ENCODE results near the gene ZNF469. TPM values are rescaled to one million over a fixed set of nuclear protein-coding genes. Genes with fewer than 3 reads are reported as not detected.

The ZNF469 gene
- total RNA-seq, 1 experiment from 2014 or later: 3.2 TPM

DNA sequence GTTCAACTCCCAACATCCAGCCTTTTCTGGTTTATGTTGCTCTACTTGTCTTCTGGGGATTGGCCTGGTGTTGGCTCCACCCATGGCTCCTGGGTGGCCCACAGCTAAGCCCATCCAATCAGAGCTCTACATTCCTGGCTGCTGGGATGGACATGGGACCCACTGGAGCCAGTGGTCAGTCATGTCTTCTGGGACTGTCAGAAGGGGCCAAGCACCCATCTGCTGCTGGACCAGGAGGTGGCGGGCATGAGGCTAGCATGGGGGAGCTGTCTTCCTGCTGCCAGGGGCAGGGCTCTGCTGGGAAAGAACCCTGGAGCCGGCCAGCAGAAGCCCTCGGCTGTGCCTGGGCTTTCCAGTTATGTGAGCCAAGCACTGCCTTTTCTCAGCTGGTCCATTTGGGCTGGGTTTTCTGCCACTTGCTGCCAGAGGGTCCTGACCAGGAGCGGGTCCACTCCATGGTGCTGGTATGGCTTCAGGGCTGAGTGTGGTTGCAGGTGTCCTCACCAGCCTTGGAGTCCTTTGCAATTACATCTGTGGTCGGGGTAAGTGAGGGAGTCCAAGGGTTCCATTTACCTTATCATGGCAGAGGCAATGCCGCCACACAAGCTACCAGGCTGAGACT is 17.4 kb upstream of the ZNF469 start:
- DNase-seq (ENCODE audit: low spot score) (no peak), ATAC-seq (peak; percentile 39; the same call in 1 of the 2 replicates)
- H3K9me3 Mint-ChIP-seq: peaks cover 34% of the 10 kb centered on the region
- TF ChIP-seq, protein P1, sequence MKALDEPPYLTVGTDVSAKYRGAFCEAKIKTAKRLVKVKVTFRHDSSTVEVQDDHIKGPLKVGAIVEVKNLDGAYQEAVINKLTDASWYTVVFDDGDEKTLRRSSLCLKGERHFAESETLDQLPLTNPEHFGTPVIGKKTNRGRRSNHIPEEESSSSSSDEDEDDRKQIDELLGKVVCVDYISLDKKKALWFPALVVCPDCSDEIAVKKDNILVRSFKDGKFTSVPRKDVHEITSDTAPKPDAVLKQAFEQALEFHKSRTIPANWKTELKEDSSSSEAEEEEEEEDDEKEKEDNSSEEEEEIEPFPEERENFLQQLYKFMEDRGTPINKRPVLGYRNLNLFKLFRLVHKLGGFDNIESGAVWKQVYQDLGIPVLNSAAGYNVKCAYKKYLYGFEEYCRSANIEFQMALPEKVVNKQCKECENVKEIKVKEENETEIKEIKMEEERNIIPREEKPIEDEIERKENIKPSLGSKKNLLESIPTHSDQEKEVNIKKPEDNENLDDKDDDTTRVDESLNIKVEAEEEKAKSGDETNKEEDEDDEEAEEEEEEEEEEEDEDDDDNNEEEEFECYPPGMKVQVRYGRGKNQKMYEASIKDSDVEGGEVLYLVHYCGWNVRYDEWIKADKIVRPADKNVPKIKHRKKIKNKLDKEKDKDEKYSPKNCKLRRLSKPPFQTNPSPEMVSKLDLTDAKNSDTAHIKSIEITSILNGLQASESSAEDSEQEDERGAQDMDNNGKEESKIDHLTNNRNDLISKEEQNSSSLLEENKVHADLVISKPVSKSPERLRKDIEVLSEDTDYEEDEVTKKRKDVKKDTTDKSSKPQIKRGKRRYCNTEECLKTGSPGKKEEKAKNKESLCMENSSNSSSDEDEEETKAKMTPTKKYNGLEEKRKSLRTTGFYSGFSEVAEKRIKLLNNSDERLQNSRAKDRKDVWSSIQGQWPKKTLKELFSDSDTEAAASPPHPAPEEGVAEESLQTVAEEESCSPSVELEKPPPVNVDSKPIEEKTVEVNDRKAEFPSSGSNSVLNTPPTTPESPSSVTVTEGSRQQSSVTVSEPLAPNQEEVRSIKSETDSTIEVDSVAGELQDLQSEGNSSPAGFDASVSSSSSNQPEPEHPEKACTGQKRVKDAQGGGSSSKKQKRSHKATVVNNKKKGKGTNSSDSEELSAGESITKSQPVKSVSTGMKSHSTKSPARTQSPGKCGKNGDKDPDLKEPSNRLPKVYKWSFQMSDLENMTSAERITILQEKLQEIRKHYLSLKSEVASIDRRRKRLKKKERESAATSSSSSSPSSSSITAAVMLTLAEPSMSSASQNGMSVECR (CRISPR knock-in tag; IDR thresholded peaks at IDR 0.05; ENCODE audit: borderline replicate concordance): no peak
- TF ChIP-seq, protein P2, sequence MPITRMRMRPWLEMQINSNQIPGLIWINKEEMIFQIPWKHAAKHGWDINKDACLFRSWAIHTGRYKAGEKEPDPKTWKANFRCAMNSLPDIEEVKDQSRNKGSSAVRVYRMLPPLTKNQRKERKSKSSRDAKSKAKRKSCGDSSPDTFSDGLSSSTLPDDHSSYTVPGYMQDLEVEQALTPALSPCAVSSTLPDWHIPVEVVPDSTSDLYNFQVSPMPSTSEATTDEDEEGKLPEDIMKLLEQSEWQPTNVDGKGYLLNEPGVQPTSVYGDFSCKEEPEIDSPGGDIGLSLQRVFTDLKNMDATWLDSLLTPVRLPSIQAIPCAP (CRISPR knock-in tag; IDR thresholded peaks at IDR 0.05): no peak
- TF ChIP-seq PRRX2 (CRISPR knock-in tag; IDR thresholded peaks at IDR 0.05) (no peak), GRHL2 (CRISPR knock-in tag; IDR thresholded peaks at IDR 0.05; ENCODE audit: insufficient replicate concordance, severe bottlenecking) (no peak)
- TF ChIP-seq, protein P3, sequence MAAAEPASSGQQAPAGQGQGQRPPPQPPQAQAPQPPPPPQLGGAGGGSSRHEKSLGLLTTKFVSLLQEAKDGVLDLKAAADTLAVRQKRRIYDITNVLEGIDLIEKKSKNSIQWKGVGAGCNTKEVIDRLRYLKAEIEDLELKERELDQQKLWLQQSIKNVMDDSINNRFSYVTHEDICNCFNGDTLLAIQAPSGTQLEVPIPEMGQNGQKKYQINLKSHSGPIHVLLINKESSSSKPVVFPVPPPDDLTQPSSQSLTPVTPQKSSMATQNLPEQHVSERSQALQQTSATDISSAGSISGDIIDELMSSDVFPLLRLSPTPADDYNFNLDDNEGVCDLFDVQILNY (CRISPR knock-in tag; IDR thresholded peaks at IDR 0.05): no peak
- no peak overlapping the region for H3K4me3 Mint-ChIP-seq
- H3K27ac Mint-ChIP-seq: no peak overlapping the region
- no peaks in the 10 kb centered on the region for H3K4me1 Mint-ChIP-seq
- ChIA-PET CTCF (interaction anchor here (1.0 kb wide), 2 partner anchors 23 to 41 kb away, joined by 3 read pairs; no protein-coding TSS in a partner anchor), POLR2A (no interaction called here)
- peaks cover 9% of the 10 kb centered on the region for H3K36me3 Mint-ChIP-seq
- peaks cover 4% of the 10 kb centered on the region; the same call in 1 of the 2 replicates for H3K27me3 Mint-ChIP-seq (ENCODE audit: low read depth)

DNA sequence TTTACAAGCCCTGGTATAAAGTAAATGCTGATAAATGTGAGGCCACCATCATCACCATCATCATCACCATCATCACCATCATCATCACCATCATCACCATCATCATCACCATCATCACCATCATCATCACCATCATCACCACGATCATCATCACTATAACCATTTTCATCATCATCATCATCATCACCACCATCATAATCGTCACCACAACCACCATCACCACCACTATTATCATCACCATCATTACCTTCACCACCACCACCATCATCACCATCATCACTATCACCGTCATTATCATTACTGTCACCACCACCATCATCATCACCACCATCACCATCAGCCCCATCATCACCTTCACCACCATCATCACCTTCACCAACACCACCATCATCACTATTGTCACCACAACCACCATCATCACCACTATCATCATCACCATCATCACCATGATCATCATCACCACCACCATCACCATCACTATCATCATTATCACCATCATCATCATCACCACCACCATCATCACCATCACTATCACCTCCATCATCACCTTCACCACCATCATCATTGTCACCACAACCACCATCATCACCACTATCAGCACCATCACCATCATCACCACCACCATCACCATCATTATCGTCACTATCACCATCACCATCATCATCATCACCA is 16.6 kb upstream of the ZNF469 start:
- Mint-ChIP-seq H3K9me3 (peaks cover 31% of the 10 kb centered on the region), H3K4me1 (no peaks in the 10 kb centered on the region), H3K4me3 (no peak overlapping the region), H3K27ac (no peak overlapping the region), H3K27me3 (ENCODE audit: low read depth) (peaks cover 4% of the 10 kb centered on the region; the same call in 1 of the 2 replicates), H3K36me3 (peaks cover 9% of the 10 kb centered on the region)
- ATAC-seq: no peak
- CTCF ChIA-PET: no interaction called here
- no peak for DNase-seq (ENCODE audit: low spot score)
- TF ChIP-seq ZNF317 (CRISPR knock-in tag; IDR thresholded peaks at IDR 0.05; ENCODE audit: borderline replicate concordance, low read depth) (no peak), TEAD1 (CRISPR knock-in tag; IDR thresholded peaks at IDR 0.05) (no peak)
- TF ChIP-seq, protein P4, sequence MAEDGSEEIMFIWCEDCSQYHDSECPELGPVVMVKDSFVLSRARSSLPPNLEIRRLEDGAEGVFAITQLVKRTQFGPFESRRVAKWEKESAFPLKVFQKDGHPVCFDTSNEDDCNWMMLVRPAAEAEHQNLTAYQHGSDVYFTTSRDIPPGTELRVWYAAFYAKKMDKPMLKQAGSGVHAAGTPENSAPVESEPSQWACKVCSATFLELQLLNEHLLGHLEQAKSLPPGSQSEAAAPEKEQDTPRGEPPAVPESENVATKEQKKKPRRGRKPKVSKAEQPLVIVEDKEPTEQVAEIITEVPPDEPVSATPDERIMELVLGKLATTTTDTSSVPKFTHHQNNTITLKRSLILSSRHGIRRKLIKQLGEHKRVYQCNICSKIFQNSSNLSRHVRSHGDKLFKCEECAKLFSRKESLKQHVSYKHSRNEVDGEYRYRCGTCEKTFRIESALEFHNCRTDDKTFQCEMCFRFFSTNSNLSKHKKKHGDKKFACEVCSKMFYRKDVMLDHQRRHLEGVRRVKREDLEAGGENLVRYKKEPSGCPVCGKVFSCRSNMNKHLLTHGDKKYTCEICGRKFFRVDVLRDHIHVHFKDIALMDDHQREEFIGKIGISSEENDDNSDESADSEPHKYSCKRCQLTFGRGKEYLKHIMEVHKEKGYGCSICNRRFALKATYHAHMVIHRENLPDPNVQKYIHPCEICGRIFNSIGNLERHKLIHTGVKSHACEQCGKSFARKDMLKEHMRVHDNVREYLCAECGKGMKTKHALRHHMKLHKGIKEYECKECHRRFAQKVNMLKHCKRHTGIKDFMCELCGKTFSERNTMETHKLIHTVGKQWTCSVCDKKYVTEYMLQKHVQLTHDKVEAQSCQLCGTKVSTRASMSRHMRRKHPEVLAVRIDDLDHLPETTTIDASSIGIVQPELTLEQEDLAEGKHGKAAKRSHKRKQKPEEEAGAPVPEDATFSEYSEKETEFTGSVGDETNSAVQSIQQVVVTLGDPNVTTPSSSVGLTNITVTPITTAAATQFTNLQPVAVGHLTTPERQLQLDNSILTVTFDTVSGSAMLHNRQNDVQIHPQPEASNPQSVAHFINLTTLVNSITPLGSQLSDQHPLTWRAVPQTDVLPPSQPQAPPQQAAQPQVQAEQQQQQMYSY (CRISPR knock-in tag; IDR thresholded peaks at IDR 0.05): no peak
- POLR2A ChIA-PET: no interaction called here

DNA sequence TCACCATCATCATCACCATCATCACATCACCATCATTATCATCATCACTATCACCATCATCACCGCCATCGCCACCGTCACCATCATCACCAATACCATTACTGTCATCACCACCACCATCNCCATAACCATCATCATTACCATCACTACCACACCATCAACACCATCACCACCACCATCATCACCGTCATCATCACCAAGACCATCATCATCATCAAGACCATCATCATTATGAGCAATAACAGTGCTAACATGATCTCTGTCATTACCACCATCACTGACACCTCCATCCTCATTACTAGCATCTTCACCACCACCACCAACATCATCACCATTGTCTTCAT is 16.1 kb upstream of the ZNF469 start:
- H3K4me3 Mint-ChIP-seq: no peak overlapping the region
- H3K9me3 Mint-ChIP-seq: peaks cover 26% of the 10 kb centered on the region
- DNase-seq (ENCODE audit: low spot score): no peak
- no peak overlapping the region for H3K27ac Mint-ChIP-seq
- CTCF ChIA-PET: interaction anchor here (1.5 kb wide), 1 partner anchor 16 kb away, joined by 4 read pairs; the partner anchor contains the start of gene ZNF469
- no peak for ATAC-seq
- no peaks in the 10 kb centered on the region for H3K4me1 Mint-ChIP-seq
- POLR2A ChIA-PET: no interaction called here
- TF ChIP-seq MXD4 (CRISPR knock-in tag; IDR thresholded peaks at IDR 0.05; ENCODE audit: borderline replicate concordance): no peak
- no peak for TF ChIP-seq SMAD4 (CRISPR knock-in tag; IDR thresholded peaks at IDR 0.05)
- no peak for TF ChIP-seq ZNF317 (CRISPR knock-in tag; IDR thresholded peaks at IDR 0.05; ENCODE audit: borderline replicate concordance, low read depth)
- no peak for TF ChIP-seq TEAD1 (CRISPR knock-in tag; IDR thresholded peaks at IDR 0.05)
- TF ChIP-seq ZNF396 (CRISPR knock-in tag; IDR thresholded peaks at IDR 0.05; ENCODE audit: borderline replicate concordance): no peak
- TF ChIP-seq, protein P5, sequence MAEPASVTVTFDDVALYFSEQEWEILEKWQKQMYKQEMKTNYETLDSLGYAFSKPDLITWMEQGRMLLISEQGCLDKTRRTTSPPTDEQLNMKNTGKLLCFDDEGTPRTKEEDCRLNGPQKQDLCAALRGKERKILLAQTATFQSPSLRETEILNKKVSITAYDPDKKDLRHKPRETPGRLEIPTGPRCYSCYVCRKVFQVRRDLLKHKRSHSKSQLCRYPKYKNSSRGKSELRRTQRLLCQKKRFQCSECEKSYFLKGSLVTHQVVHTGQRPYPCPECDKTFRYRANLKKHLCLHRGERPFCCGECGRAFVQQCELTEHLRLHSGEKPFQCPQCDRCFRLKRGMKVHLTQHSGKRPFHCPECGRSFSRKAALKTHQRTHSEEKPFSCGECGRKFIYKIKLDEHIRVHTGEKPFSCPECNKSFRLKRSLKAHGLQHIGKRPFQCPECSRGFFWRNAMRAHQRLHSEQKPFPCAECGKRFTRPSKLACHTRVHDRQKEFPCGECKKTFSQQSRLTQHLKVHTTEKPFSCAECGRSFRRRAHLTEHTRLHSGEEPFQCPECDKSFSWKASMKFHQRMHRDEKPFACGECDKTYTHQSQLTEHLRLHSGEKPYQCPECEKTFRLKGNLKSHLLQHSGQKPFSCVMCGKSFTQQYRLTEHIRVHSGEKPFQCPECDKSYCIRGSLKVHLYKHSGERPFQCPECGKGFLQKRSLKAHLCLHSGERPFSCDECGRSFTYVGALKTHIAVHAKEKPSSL (CRISPR knock-in tag; conservative IDR thresholded peaks at IDR 0.05): no peak
- TF ChIP-seq, protein P6, sequence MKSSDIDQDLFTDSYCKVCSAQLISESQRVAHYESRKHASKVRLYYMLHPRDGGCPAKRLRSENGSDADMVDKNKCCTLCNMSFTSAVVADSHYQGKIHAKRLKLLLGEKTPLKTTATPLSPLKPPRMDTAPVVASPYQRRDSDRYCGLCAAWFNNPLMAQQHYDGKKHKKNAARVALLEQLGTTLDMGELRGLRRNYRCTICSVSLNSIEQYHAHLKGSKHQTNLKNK (CRISPR knock-in tag; IDR thresholded peaks at IDR 0.05): no peak
- no peak for TF ChIP-seq ELF4 (CRISPR knock-in tag; IDR thresholded peaks at IDR 0.05; ENCODE audit: low read depth)
- peaks cover 6% of the 10 kb centered on the region; the same call in 1 of the 2 replicates for H3K36me3 Mint-ChIP-seq
- H3K27me3 Mint-ChIP-seq (ENCODE audit: low read depth): peaks cover 4% of the 10 kb centered on the region; the same call in 1 of the 2 replicates

Data from WTC11 (cell line).